Measurements from ENCODE around the gene NTM.

NTM gene

DNA sequence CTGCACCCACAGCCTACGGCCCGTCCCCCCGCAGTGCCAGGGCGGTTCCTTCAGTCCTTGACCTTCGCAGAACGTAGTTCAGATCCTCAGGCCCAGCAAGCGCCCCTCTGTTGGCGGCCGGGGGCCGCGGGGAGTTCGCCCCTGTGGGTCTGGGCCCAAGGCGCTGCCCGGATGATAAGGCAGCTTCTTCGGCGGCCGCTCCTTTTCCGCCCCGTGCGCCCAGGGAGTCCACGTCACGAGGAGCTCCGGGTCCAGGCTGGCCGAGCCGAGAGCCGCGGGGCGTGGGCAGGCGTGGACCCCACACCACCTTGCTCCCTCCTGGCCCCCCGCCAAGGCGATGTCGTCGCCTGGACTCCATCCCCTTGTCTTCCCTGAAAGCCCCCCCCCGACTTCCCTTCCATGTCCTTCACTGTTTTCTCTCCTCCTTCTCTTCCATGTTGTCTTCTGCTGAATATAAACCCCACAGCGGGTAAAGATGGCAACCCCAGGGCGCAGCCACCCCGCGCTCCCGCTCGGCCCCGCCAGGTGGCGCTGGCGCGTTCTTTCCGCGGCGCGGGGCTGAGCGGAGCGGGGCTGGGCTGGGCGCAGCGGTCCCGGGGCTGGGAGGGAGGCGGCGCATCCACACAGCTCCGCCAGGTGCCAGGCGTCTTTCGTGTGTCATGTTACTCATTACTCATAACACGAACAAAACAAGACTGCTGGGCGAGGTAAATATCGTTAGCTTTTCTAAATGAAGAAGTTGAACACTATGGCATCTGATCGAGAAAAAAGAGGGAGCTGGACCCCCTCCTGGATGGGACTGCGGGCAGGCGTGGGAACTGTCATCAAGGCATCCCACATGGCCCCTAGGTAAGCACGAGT lies 321.0 kb downstream of the NTM start:
- DNase-seq, result no peak

DNA sequence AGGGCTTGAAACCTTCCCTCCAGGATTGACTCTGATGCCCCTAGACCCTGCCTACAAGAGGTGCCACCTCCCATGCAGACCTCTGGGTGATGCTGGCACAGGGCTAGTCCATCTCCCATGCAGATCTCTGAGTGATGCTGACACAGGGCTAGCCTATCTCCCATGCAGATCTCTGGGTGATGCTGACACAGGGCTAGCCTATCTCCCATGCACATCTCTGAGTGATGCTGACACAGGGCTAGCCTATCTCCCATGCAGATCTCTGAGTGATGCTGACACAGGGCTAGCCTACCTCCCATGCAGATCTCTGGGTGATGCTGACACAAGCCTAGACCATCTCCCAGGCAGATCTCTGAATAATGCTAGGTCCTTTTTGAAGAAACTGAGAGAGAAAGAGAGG lies 321.7 kb downstream of the NTM start:
- DNase-seq, result no peak

DNA sequence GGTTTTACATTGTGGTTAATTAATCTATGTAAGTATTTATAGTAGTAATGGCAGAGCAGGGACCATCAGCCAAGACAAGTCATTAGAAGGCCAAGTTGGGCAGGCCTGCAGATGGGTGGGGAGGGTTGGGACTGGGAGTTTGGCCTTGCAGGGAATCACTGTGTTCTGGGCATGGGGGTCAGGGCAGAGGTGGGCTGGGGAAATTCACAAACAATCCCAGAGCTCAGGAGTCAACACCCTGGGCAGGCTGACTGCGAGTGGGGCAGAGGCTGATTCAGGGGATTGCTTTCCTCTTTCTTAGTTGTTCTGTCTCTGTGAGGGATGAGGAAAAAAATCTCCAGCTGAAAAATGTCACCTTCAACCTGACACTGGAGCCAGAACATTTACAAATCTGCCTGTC lies 322.5 kb downstream of the NTM start:
- no peak for DNase-seq

DNA sequence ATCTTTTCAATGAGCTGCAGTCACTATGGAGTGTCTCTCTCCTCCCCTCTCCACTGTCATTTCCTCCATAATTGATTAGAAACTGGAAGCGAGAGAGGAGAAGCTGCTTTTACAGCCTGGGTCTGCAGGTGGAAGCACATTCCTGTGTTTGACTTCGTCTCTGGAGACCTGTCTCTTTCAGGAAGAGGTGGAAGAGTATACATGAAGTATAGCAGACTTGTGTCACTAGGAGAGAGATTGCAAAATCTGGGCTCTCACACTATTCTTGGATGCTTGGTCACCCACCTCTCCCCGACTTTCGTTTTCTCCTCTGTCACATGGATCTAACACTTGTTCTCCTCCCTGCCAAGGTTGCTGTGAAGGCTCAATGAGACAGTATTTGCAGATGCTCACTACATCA lies 323.3 kb downstream of the NTM start:
- no peak for DNase-seq

DNA sequence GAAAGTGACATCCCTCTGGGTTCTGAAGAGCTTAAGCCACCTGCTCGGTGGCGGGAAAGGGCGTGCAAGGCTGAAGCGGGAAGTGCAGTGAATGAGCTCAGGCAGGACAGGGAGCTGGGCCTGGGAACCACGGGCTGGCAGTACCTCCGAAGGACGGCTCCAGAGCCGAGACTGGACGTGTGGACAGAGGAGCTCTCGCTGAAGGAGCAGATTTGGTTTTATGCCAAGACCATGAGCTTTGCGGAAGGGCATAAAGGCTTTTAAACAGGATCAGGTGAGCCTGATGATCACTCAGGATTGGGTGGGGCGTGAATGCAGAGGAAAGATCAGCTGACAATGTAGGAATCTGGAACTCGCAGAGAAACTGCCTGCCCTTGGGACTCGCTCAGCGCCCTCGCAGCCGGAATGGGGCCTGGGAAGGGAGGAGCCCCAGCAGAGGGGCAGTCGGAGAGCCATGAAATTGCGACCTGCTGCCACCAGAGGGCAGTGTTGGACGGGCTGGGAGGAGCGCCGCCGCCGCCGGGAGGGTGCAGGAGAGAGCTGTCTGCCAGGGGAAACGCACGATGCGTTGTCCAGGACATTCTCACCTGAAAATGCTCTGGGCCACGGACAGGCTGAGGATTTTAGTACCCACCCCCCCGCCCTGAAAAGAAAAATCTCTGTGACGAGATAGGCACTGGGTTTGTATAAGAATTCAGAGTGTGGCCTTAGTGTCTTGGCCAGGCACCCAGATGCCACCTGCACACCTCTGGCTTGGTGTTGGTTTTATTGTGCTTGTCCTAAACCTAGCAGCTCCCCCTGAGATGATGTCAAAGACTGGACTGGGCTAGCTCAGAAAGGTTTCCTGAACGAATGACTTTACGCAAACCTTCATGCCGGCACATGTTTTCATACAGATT lies 324.4 kb downstream of the NTM start:
- DNase-seq, result peak; percentile 53

DNA sequence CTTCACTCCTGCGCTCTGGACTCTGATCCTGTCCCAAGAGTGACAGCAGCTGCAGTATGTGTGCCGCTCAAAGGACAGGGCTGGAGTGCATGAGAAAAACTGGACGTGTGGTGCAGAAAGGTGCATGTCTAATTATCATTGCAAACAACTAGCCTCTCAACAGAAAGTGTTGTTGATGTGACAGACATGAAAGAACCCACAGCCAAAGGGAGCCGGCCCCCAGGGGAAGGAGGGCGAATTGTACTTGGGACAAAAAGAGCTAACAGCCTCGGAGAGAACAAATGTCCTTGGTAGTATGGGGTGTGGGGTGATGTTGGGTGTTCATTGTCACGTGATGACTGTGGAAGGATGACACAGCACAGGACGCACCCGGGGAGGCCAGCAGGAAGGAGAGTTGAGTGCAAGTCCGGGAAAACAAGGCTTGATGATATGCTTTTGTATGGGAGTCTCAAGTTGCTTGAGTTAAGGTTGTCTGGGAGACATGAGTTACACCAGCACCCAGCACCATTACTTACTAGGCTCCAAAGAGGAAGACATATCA lies 325.5 kb downstream of the NTM start:
- no peak for DNase-seq

DNA sequence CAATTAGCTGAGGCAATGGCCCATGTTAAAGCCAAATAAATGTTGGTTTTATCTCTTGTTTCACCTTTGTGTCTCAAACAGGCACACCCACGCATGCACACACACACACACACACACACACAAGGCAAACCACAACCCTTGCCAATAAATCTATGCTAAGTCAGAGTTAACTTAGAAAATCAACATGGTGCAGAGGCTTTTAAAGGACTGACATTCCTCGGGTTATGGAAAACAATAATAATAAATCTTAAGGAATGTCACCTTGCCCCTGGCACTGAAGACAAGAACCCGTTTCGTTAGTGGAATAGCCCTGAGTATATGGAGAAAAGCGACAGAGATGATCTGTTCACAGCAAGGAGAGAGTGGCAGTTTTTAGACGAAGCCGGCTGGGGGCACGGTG lies 326.3 kb downstream of the NTM start:
- DNase-seq, result no peak

DNA sequence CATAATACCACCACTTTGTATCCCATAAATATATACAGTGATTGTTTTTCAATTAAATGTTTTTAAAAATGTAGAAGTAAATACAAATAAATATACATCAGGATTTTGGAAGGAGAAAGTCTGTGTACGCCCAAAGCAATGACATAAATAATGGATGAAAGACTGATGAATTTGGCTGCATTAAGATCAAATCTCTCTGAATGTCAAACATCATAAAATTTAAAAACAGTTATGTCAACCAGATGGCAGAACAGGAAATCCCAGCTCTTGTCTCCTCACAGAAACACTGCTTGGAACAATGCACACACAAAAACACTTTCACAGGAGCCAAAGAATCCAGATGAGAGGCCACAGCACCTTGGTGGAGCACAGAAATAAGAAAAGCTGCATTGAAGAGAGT lies 332.9 kb downstream of the NTM start:
- DNase-seq, result no peak

DNA sequence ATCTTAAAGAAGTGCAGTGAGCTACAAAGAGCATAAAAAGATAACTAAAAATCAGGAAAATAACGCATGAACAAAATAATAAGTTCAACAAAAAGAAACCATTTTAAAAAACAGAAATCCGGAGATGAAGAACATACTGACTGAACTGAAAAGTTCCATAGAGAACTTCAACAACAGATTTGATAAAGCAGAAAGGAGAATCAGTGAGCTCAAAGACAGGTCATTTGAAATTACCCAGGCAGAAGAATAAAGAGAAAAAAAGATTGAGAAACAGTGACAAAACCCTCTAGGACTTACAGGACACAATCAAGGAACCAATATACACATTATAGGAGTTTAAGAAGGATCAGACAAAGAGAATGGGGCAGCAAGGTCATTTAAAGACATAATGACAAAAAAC lies 334.3 kb downstream of the NTM start:
- DNase-seq, result no peak

DNA sequence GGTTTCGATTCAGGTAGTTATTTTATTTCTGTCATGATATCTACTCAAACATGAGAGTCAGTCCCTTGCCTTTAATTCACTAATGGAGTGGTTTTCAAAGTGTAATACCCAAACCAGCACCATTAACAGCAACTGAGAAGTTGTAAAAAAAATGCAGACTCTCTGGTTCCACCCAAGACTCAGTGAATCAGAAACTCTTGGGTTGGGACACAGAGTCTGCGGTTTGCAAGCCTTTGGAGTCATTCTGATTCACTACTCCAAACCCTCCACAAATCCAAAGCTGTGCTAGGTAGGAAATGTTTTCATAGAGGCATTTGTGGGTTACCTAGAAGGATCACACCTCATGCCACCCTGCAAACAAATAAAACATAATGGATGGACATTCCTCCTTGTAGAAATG lies 340.1 kb downstream of the NTM start:
- DNase-seq, result no peak

DNA sequence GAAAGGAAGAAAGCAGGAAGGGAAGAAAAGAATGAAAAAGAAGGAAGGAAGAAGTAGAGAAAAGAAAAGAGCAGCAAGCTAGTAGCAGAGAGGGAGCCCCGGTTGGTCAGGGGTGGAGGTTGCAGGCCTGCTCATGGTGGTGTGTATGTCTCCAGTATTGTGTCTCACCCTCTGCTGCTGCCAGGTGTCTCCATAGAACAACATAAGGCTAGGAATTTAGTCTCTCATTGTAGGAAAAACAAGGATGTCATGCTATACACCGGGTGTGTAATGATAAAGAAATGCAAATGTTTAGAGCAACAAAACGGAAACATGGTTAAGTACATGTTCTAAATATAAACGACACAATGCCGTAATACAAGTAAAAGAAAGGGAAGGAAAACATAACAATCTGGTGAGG lies 342.5 kb downstream of the NTM start:
- no peak for DNase-seq

DNA sequence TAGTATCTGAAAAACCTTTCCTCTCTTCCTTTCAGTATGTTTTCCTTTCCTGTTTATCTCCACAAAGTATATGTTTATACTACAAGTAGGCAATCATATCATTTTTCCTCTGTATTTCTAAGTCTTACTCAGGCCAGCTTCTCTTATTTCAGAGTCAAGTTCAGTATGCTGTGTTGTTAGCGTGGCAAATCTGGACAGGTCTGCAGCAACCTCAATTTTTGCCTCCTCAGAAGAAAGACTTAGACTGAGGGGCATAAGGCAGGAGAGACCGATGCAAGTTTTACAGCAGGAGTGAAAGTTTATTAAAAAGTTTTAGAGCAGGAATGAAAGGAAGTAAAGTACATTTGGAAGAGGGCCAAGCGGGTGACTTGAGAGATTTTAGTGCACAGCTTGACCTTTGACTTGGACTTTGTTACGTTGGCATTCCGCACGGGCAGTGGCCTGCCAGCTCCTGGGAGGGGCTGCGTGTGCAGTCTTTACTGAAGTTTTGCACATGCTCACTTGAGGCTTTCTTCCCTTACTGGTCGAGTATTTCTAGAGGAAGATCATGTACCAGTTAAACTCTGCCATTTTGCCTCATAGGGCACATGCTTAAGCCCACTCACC lies 343.2 kb downstream of the NTM start:
- no peak for DNase-seq

DNA sequence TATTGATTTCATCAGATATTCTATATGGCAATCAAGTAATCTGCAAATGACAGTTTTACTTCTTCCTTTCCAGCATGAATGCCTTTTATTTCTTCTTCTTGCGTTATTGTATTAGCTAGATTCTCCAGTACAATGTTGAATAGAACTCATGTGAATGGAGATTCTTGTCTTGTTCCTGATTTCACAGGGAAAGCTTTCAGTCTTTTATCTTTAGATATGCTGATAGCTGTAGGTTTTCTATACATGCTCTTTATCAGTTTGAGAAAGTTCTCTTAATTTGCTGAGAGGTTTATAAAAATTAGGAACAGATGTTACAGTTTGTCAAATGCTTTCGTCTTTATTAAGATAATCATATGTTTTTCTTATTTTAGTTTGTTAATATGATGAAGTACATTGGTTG lies 347.2 kb downstream of the NTM start:
- no peak for DNase-seq

DNA sequence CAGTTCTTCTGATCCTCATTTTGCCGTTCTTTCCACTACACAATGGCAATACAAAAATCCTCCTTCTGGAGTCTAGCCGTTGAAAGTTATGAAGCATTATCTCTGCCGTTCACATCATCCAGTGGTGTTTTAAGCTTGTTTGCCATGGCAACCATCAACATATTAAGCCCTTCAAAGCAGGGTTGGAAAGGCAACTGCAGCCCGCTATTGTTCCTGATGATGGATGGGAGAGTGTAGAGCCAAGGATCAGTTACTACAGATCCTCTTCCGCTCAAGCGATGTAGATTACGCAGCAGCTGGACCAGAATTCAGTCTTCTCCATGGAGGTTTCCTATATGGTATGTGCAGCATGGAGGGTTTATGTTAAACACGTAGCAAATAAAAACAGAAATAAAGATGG lies 352.7 kb downstream of the NTM start:
- DNase-seq, result no peak

DNA sequence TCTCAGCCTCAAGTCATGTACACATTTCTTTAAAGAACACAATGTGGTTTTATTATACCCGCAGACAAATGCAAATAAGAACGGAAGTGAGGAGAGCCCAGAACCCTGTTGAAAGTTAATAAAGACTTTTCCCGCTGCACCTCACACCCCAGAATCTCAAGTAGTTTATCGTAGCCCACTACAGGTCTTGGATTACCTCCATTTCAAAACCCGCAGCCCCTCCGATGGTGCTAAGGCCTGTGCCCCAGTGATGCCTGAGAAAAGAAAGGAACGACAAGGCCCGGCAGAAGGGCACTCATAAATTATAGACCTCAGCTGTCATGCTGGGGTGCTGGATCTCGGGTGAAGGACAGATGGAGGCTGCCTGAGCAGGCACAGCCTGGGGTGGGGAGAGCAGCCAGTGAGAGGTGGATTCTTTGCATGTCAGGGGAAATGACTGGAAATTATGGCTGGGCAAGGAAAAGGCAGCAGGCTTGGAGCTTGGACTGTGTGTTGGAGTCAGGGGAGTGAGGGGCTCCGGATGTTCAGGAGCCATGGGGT lies 354.1 kb downstream of the NTM start:
- no peak for DNase-seq

DNA sequence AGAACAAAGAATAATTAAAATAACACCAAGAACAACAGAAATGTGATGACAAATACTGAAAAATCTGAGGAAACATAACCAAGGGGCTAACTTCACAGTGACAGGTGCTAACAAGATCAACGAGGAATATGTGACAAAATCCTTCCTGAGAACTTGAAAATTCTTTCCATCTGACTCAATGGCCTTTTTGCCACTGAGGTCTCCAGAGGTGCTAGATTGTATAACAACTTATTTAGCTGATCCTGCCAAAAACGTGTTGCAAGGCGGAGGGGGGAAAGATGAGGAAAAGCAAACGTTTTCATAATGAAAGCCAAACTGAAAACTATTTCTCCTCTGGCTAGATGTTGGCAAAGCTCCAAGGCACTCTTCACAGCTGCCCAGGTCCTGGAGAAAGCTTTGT lies 364.5 kb downstream of the NTM start:
- no peak for DNase-seq

DNA sequence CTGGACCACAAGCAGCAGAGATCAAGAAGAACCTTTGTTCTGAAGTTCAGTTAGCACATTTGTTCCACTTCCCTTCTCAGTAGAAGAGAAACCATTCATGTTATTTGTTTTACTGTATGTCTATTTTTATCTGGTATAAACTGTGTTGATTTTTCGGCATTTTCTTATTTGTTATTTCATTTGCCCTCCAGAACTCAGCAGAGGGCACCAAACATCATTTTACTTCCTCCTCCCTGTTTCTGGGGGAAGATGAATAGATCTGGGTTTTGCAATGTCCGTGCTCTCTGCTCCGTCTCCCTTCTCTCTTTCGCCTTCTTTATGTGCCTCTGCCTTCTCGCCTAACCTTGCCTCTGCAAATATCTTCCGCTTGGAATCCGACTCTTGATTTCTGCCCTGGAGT lies 366.9 kb downstream of the NTM start:
- DNase-seq, result peak; percentile 0

DNA sequence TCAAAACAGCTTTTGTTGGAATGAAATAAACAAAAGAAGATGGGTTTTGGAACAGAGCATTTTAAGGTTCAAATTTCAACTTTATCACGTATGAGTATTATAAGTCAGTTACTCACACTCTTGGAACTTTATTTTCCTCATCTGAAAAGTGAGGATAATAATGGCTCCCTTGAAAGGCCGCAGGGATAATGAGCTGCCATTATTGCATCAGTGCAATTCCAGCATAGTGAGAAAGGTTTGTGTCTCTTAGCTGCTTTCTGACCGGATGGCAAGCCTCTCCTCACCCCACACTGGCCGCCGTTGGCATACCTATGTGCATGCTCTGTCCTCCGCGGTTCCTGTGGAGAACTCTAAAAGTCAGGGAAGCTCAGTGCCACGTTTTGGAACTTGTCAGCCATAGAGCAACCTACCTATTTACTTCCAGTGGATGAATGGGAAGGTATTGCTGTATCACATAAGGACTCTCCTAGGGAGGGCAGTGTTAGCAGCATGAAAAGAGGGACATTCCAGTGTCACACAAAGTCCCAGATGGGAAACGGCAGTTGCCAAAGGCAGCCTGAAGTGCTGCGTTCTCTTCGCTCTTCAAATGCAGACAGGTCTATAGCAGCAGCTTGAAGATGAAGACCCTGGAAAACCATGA lies 368.9 kb downstream of the NTM start:
- no peak for DNase-seq

DNA sequence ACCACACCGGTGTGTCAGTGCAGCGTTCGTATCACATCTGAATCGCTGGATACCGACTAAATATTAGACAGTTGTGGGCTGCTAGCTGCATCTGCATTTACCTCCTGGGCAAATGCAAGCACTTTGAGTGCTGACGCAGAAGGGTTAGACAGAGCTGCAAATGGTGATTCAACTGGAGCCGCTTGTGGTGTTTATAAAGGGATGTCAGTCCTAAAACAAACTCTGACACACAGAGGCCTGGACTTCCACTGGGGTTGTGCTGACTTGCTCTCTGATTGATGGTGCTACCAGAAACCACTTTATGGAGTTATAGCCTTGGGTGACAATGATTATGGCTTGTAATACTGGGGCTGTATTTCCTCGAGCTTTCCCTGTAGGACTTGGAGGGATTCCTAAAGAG lies 374.4 kb downstream of the NTM start:
- no peak for DNase-seq

DNA sequence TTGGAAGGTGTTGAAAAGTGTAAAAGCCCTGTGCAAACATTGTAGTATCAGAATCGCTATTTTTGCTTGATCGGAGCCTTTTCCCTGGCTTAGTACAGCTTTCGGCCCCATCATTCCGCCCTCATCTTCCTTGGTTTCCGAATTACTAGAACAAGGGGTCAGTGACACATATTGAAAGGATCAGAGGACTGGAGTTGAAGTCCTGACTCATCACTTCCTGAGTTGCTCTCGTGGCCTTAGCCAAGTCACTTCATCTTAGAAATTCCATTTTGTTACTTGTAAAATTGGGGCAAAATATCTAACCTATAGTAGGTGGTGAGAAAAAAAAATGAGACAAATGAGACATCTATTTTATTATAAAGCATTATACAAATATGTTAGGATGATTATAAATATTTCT lies 375.0 kb downstream of the NTM start:
- no peak for DNase-seq

DNA sequence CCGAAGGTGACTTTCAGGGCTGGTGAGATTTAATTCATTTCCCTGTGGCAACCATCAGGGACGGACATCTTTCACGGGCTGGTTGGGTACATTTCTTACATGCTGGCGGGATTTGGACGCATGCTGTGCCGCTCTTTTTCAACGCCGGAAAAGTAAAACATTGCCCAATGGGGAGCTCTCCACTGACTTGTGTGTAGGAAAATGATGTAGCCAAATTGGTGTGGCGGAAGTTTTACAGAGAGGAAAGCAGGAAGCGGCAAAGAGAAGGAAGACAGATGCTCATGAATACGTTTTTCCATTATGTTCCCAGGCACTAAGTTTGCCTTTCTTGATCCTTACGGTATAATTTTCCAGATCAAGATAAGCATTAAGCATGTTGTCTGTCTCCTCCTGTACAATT lies 375.8 kb downstream of the NTM start:
- DNase-seq, result no peak

DNA sequence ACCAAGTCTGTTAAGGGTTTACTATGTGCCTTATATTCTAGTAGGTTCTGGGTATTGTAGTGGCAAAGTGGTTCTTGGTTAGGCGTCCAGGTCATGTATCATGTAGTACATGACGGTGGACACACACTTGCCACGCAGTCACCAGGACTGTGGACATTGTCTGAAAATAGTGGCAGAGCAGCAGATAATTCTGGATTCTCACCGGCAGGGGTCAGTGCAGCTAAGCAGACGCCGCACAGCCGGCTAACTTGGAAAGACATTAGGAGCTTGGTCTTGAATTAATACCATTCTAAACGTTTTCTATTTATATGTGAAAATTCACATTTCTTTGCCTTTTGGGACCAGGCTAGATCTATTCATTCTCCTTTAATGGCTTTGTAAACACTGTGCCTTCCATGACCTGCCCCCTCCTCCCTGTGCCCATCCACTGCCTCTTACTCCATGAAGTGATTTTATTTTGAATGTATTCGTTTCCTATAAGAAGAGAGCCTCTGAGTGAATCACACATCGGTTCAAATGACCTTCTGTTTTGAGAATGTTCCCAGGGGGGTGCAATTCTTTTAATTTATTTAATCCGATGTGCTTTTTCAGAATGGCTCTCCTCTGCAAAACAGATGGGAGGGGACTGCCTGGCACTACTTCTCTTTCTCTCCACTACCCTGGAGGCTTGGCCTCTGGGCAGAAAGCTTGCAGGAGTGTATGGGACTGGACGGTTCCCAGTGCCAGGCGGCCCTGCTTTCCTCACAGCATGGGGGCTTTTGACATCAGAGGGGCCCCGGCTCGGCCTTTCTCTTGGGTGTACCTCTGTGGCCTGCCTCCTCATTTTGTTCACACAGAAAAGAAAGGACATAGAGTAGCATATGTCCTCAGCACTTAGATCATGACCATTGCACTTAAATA lies 378.0 kb downstream of the NTM start:
- DNase-seq, result peak; percentile 34
